ENCODE results near the gene STRBP. TPM values are rescaled to one million over a fixed set of nuclear protein-coding genes. Genes with fewer than 3 reads are reported as not detected.
A peak's percentile ranks its signal among the peaks of the same experiment; 100 is the strongest.

The STRBP gene
- total RNA-seq, 1 experiment from 2014 or later = 74.0 TPM

- no peak for TF ChIP-seq CTCF (conservative IDR thresholded peaks at IDR 0.05)
- Histone ChIP-seq H3K23me2 (ENCODE audit: insufficient read length, low read depth, low read length, poor library complexity, severe bottlenecking) (peaks cover 15% of the 10 kb centered on the region), H2BK120ac (ENCODE audit: low read depth, low read length, poor library complexity, severe bottlenecking) (no peak overlapping the region), H3T11ph (ENCODE audit: low read length) (no peak overlapping the region), H3K18ac (ENCODE audit: insufficient read length, low read depth, low read length) (no peak overlapping the region), H3K56ac (ENCODE audit: insufficient read length, low read depth, low read length) (no peak overlapping the region), H2AFZ (ENCODE audit: low read length) (no peak overlapping the region), H3K4me2 (ENCODE audit: insufficient read depth, insufficient read length, low read length) (peak overlapping the region; percentile 37), H4K8ac (replicated peaks; ENCODE audit: insufficient read length, low read depth, low read length) (no peak overlapping the region), H2BK20ac (ENCODE audit: low read depth, low read length, poor library complexity, severe bottlenecking) (no peak overlapping the region), H3K9ac (ENCODE audit: extremely low read depth, insufficient read length, low read length) (no peak overlapping the region), H3K79me2 (ENCODE audit: insufficient read depth, low read length) (peaks cover 11% of the 10 kb centered on the region; the same call in 1 of the 2 replicates), H3K14ac (ENCODE audit: insufficient read depth, low read length) (no peak overlapping the region), H3K4me1 (ENCODE audit: insufficient read depth, low read length) (peaks cover 8% of the 10 kb centered on the region; the same call in 1 of the 2 replicates), H3K23ac (ENCODE audit: insufficient read length, low read depth, low read length) (no peak overlapping the region), H3K9me3 (ENCODE audit: control insufficient read depth, low read depth, low read length) (no peaks in the 10 kb centered on the region), H3K27ac (ENCODE audit: insufficient read length, low read depth, low read length) (no peak overlapping the region), H4K91ac (ENCODE audit: insufficient read length, low read depth, low read length) (no peak overlapping the region), H3K27me3 (ENCODE audit: insufficient read depth, low read length) (no peaks in the 10 kb centered on the region), H2BK5ac (ENCODE audit: insufficient read length, low read length) (no peak overlapping the region), H3K79me1 (ENCODE audit: insufficient read depth, low read depth, low read length, poor library complexity, severe bottlenecking) (no peaks in the 10 kb centered on the region), H3K4ac (ENCODE audit: low read depth, low read length) (no peak overlapping the region), H4K20me1 (ENCODE audit: control insufficient read depth, insufficient read depth, insufficient read length) (no peaks in the 10 kb centered on the region), H2BK15ac (ENCODE audit: low read depth, low read length) (no peak overlapping the region), H2AK5ac (ENCODE audit: insufficient read length, low read length) (no peak overlapping the region), H4K5ac (ENCODE audit: insufficient read length, low read depth, low read length) (no peak overlapping the region), H2BK12ac (ENCODE audit: insufficient read length, low read depth, low read length) (no peak overlapping the region)
- Mint-ChIP-seq H3K36me3 (ENCODE audit: insufficient read depth in 1 of 3, low read depth in 3 of 3) (no peaks in the 10 kb centered on the region), H3K4me3 (peak overlapping the region; percentile 57 to 80), H3K27ac (peak overlapping the region in 1 of 3 experiments; percentile 69; a peak in 1 of 7 replicates), H3K4me1 (peaks cover 32 to 37% of the 10 kb centered on the region in 2 experiments), H3K9me3 (no peaks in the 10 kb centered on the region), H3K27me3 (ENCODE audit: low read depth) (peaks cover 9% of the 10 kb centered on the region)
- WGBS (ENCODE audit: extremely low coverage, insufficient read length, low lambda C conversion rate) = no CpG with 5 or more reads among the region's 7 CpGs
- DNase-seq = no peak
These were observed 895 bp upstream of the STRBP start for GRCh38 chr9:123269281-123269680.
